ENCODE data around the gene PUS10. TPM values are rescaled to one million over a fixed set of nuclear protein-coding genes. Genes with fewer than 3 reads are reported as not detected.
A peak's percentile ranks its signal among the peaks of the same experiment; 100 is the strongest.

Gene PUS10
- total and polyA plus RNA-seq, 2 of the 13 experiments (the other 11 are each of a cell fraction or from before 2014, with no cell fraction given) = 41.4 to 44.3 TPM

- TF ChIP-seq SKIL (CRISPR knock-in tag; IDR thresholded peaks at IDR 0.05; ENCODE audit: borderline replicate concordance) (0 out of 2 replicates have a peak, but pooled peaks have one; percentile 11), CENPT (CRISPR knock-in tag; IDR thresholded peaks at IDR 0.05; ENCODE audit: low read depth) (no peak), ZNF225 (CRISPR knock-in tag; IDR thresholded peaks at IDR 0.05) (0 out of 2 replicates have a peak, but pooled peaks have one; percentile 17), MTERF4 (CRISPR knock-in tag; IDR thresholded peaks at IDR 0.05) (no peak), PLSCR1 (CRISPR knock-in tag; IDR thresholded peaks at IDR 0.05; ENCODE audit: borderline replicate concordance) (no peak), ZBTB43 (CRISPR knock-in tag; conservative IDR thresholded peaks at IDR 0.05) (peak; percentile 17; the same call in 1 of the 2 replicates), E2F1 (CRISPR knock-in tag; IDR thresholded peaks at IDR 0.05) (peak; percentile 53)
Observed at GRCh38 chr2:61017003-61017555, 976 bp downstream of the PUS10 start (continued).

Data from HepG2 (cell line).